ENCODE measurements around the gene PCDH11X. TPM values are rescaled to one million over a fixed set of nuclear protein-coding genes. Genes with fewer than 3 reads are reported as not detected.
"Not testable (repeated sequence)": the region's sequence is repeated elsewhere in the genome, so short reads cannot be mapped to it uniquely, and the experiment has no call there.

The PCDH11X gene
- total and polyA plus RNA-seq, 2 donors (not counting 1 experiment from before 2014, with no cell fraction given) = 0.01 to 0.17 TPM

GRCh38 chrX:91780698-91781097, 1.5 kb downstream of the PCDH11X start:
- not testable (repeated sequence) for H3K36me3 ChIP-seq (ENCODE audit: control insufficient read depth, insufficient read depth, low read length); H3K27ac ChIP-seq (ENCODE audit: insufficient read depth, low read length); H3K4me2 ChIP-seq (ENCODE audit: extremely low read depth, insufficient read depth, low read length); H3K4me1 ChIP-seq (ENCODE audit: control insufficient read depth, extremely low read depth, insufficient read depth, low read length); H3K9me3 ChIP-seq (ENCODE audit: control insufficient read depth, insufficient read depth, low read depth, low read length); H3K79me2 ChIP-seq (ENCODE audit: control insufficient read depth, insufficient read depth, low read length); DNase-seq (ENCODE audit: low read depth in 2 of 2); H3K27me3 ChIP-seq (ENCODE audit: control insufficient read depth, insufficient read depth, low read length); H2AFZ ChIP-seq (ENCODE audit: low read length); H3K4me3 ChIP-seq (replicated peaks in 1 of 4; ENCODE audit: control extremely low read depth in 1 of 4, insufficient read depth in 1 of 4, low read depth in 3 of 4, low read length in 4 of 4); H3K9ac ChIP-seq (ENCODE audit: insufficient read depth, low read length); H4K20me1 ChIP-seq (ENCODE audit: control insufficient read depth, extremely low read depth, insufficient read depth, low read length)

GRCh38 chrX:91781553-91782298, 2.6 kb downstream of the PCDH11X start:
- H3K27me3 ChIP-seq (ENCODE audit: control insufficient read depth, insufficient read depth, low read length); H3K4me1 ChIP-seq (ENCODE audit: control insufficient read depth, extremely low read depth, insufficient read depth, low read length); H3K27ac ChIP-seq (ENCODE audit: insufficient read depth, low read length); H3K36me3 ChIP-seq (ENCODE audit: control insufficient read depth, insufficient read depth, low read length); H2AFZ ChIP-seq (ENCODE audit: low read length); H3K79me2 ChIP-seq (ENCODE audit: control insufficient read depth, insufficient read depth, low read length); H4K20me1 ChIP-seq (ENCODE audit: control insufficient read depth, extremely low read depth, insufficient read depth, low read length); H3K9me3 ChIP-seq (ENCODE audit: control insufficient read depth, insufficient read depth, low read depth, low read length); H3K9ac ChIP-seq (ENCODE audit: insufficient read depth, low read length); H3K4me3 ChIP-seq (replicated peaks in 1 of 4; ENCODE audit: control extremely low read depth in 1 of 4, insufficient read depth in 1 of 4, low read depth in 3 of 4, low read length in 4 of 4); DNase-seq (ENCODE audit: low read depth in 2 of 2); H3K4me2 ChIP-seq (ENCODE audit: extremely low read depth, insufficient read depth, low read length): not testable (repeated sequence)

GRCh38 chrX:91782825-91783224, 3.6 kb downstream of the PCDH11X start:
- not testable (repeated sequence) for H3K9me3 ChIP-seq (ENCODE audit: control insufficient read depth, insufficient read depth, low read depth, low read length); H3K4me1 ChIP-seq (ENCODE audit: control insufficient read depth, extremely low read depth, insufficient read depth, low read length); H2AFZ ChIP-seq (ENCODE audit: low read length); H3K27ac ChIP-seq (ENCODE audit: insufficient read depth, low read length); H3K4me2 ChIP-seq (ENCODE audit: extremely low read depth, insufficient read depth, low read length); H3K36me3 ChIP-seq (ENCODE audit: control insufficient read depth, insufficient read depth, low read length); H4K20me1 ChIP-seq (ENCODE audit: control insufficient read depth, extremely low read depth, insufficient read depth, low read length); H3K79me2 ChIP-seq (ENCODE audit: control insufficient read depth, insufficient read depth, low read length); H3K27me3 ChIP-seq (ENCODE audit: control insufficient read depth, insufficient read depth, low read length); H3K4me3 ChIP-seq (replicated peaks in 1 of 4; ENCODE audit: control extremely low read depth in 1 of 4, insufficient read depth in 1 of 4, low read depth in 3 of 4, low read length in 4 of 4); DNase-seq (ENCODE audit: low read depth in 2 of 2); H3K9ac ChIP-seq (ENCODE audit: insufficient read depth, low read length)

GRCh38 chrX:91817537-91817936, 38.4 kb downstream of the PCDH11X start:
- H3K79me2 ChIP-seq (ENCODE audit: control insufficient read depth, insufficient read depth, low read length); H3K36me3 ChIP-seq (ENCODE audit: control insufficient read depth, insufficient read depth, low read length); H3K4me2 ChIP-seq (ENCODE audit: extremely low read depth, insufficient read depth, low read length); DNase-seq (ENCODE audit: low read depth in 2 of 2); H3K4me3 ChIP-seq (replicated peaks in 1 of 4; ENCODE audit: control extremely low read depth in 1 of 4, insufficient read depth in 1 of 4, low read depth in 3 of 4, low read length in 4 of 4); H2AFZ ChIP-seq (ENCODE audit: low read length); H3K4me1 ChIP-seq (ENCODE audit: control insufficient read depth, extremely low read depth, insufficient read depth, low read length); H4K20me1 ChIP-seq (ENCODE audit: control insufficient read depth, extremely low read depth, insufficient read depth, low read length); H3K9me3 ChIP-seq (ENCODE audit: control insufficient read depth, insufficient read depth, low read depth, low read length); H3K27ac ChIP-seq (ENCODE audit: insufficient read depth, low read length); H3K27me3 ChIP-seq (ENCODE audit: control insufficient read depth, insufficient read depth, low read length); H3K9ac ChIP-seq (ENCODE audit: insufficient read depth, low read length): not testable (repeated sequence)

- H3K79me2 ChIP-seq (ENCODE audit: control insufficient read depth, insufficient read depth, low read length); H3K4me3 ChIP-seq (replicated peaks in 1 of 4; ENCODE audit: control extremely low read depth in 1 of 4, insufficient read depth in 1 of 4, low read depth in 3 of 4, low read length in 4 of 4); DNase-seq (ENCODE audit: low read depth in 2 of 2); H3K9me3 ChIP-seq (ENCODE audit: control insufficient read depth, insufficient read depth, low read depth, low read length); H4K20me1 ChIP-seq (ENCODE audit: control insufficient read depth, extremely low read depth, insufficient read depth, low read length); H2AFZ ChIP-seq (ENCODE audit: low read length); H3K4me1 ChIP-seq (ENCODE audit: control insufficient read depth, extremely low read depth, insufficient read depth, low read length); H3K36me3 ChIP-seq (ENCODE audit: control insufficient read depth, insufficient read depth, low read length); H3K4me2 ChIP-seq (ENCODE audit: extremely low read depth, insufficient read depth, low read length); H3K27ac ChIP-seq (ENCODE audit: insufficient read depth, low read length); H3K9ac ChIP-seq (ENCODE audit: insufficient read depth, low read length); H3K27me3 ChIP-seq (ENCODE audit: control insufficient read depth, insufficient read depth, low read length): not testable (repeated sequence)
Measured at GRCh38 chrX:91825321-91825720, 46.1 kb downstream of the PCDH11X start.
